Right lobe of liver (tissue), 4 donors: ENCODE data around the gene PRTFDC1.

Experiments
- CTCF ChIP-seq, 4 donors: fragments of 200-600 bp in 3 of 4; fragments of 450-650 bp in 1 of 4; IDR thresholded peaks; one replicate each; pipeline versions ENCODE4 v1.5.1 to v1.8.0; 2016 to 2022; ENCODE audit warnings: antibody characterized with exemption in 4 of 4, mild to moderate bottlenecking in 2 of 4
- POLR2A ChIP-seq: fragments of 450-650 bp; IDR thresholded peaks from one replicate; pipeline ENCODE4 v1.6.1; 2017; ENCODE audit warnings: antibody characterized with exemption, mild to moderate bottlenecking
- donor health status: DM: no; HTN: no; CAD: no.
- donor health status: DM: no; HTN: no; CAD: no.
- donor health status: DM: no; HTN: yes; CAD: no.

GRCh38 chr10:24897326-24897926 is 55.0 kb downstream of the PRTFDC1 start:
- TF ChIP-seq CTCF (IDR thresholded peaks at IDR 0.05): no peak
- no peak for TF ChIP-seq POLR2A
